Panc1 (cell line): ENCODE results near the gene ZDHHC14. TPM values are rescaled to one million over a fixed set of nuclear protein-coding genes. Genes with fewer than 3 reads are reported as not detected.
A peak's percentile ranks its signal among the peaks of the same experiment; 100 is the strongest.

Experiments
- ATAC-seq: fragments of 200-7000 bp; cut with Tn5 transposase; 2 replicates; pipeline ENCODE4 v1.9.1; 2020; ENCODE audit warnings: mild to moderate bottlenecking, moderate library complexity
- BruUV-seq: library from RNA; stranded (reverse); fragments of 400-500 nt; replicated peaks from 2 replicates; lab custom pipeline; 2021; lab: Mats Ljungman, UMichigan
- CTCF ChIA-PET: fragments of 300-600 bp; sonication (Branson Sonifier 250); formaldehyde crosslinking; loops from one replicate; lab custom pipeline; 2022; ENCODE audit warnings: antibody characterized with exemption; lab: Charles Lee
- POLR2A ChIA-PET: fragments of 300-600 bp; sonication (Branson Sonifier 250); formaldehyde crosslinking; loops from one replicate; lab custom pipeline; 2022; ENCODE audit warnings: antibody characterized with exemption; lab: Charles Lee
- DNase-seq: peaks from one replicate; pipeline ENCODE4 v3.0.0-alpha.2; 2010; ENCODE audit warnings: low read depth, low spot score
- H3K27ac ChIP-seq: 2 replicates; pipeline ENCODE4 v1.5.1; 2011; ENCODE audit warnings: mild to moderate bottlenecking, low read length, inconsistent platforms
- H3K27me3 ChIP-seq: fragments of 200-500 bp; sonication (Bioruptor generic); 2 replicates; pipeline ENCODE4 v1.6.0; 2014; ENCODE audit warnings: low read length, inconsistent platforms; ENCODE audit not compliant: control insufficient read depth, insufficient read depth
- H3K36me3 ChIP-seq: fragments of 200-500 bp; sonication (Bioruptor generic); 2 replicates; pipeline ENCODE4 v1.5.1; 2014; ENCODE audit warnings: inconsistent platforms, mild to moderate bottlenecking, low read length, moderate library complexity; ENCODE audit not compliant: control insufficient read depth, insufficient read depth
- H3K4me1 ChIP-seq: 2 replicates; pipeline ENCODE4 v1.5.1; 2011; ENCODE audit warnings: inconsistent platforms, mild to moderate bottlenecking, low read length, moderate library complexity; ENCODE audit not compliant: control insufficient read depth, insufficient read depth
- H3K4me3 ChIP-seq, 2 experiments: 2 replicates each; pipeline ENCODE4 v1.5.1; 2011 to 2012; ENCODE audit warnings: low read depth in 2 of 2, low read length in 2 of 2, mild to moderate bottlenecking in 2 of 2, inconsistent platforms in 1 of 2, moderate library complexity in 1 of 2
- H3K9me3 ChIP-seq: fragments of 200-500 bp; sonication (Bioruptor generic); 2 replicates; pipeline ENCODE4 v1.5.1; 2014; ENCODE audit warnings: low read depth, mild to moderate bottlenecking, inconsistent platforms, low read length, moderate library complexity; ENCODE audit not compliant: control insufficient read depth, insufficient read depth
- CTCF ChIP-seq: fragments of 450-650 bp; IDR thresholded peaks from 2 replicates; pipeline ENCODE4 v1.5.1; 2017; ENCODE audit warnings: mild to moderate bottlenecking
- POLR2AphosphoS5 ChIP-seq: IDR thresholded peaks from 2 replicates; pipeline ENCODE4 v1.6.1; 2012; ENCODE audit warnings: mild to moderate bottlenecking, low read depth, low read length, moderate library complexity
- SIN3A ChIP-seq: IDR thresholded peaks from 2 replicates; pipeline ENCODE4 v1.6.1; 2012; ENCODE audit warnings: low read depth, mild to moderate bottlenecking, low read length, moderate library complexity, borderline replicate concordance; ENCODE audit not compliant: insufficient read depth
- TCF7L2 ChIP-seq: IDR thresholded peaks from 2 replicates; pipeline ENCODE4 v1.6.1; 2011; ENCODE audit warnings: mild to moderate bottlenecking, low read depth, low read length, inconsistent platforms
- in situ Hi-C: cut with HindIII; loops from 2 replicates; pipeline ENCODE4 v1.10.0; 2016; ENCODE audit warnings: low sequenced_read_pairs, low pct_unique_long_range_greater_than_20kb
- intact Hi-C: fragments of 100-400 bp; cut with micrococcal nuclease; formaldehyde crosslinking; loops from one replicate; pipeline ENCODE4 v1.10.0; 2022; ENCODE audit not compliant: unreplicated experiment
- total RNA-seq: library from RNA; stranded (reverse); gene quantifications from one replicate; pipeline ENCODE4 v1.2.1, GENCODE V29; 2021; ENCODE audit not compliant: unreplicated experiment
- TF ChIP-seq, protein P1 (sequence below), 2 experiments: IDR thresholded peaks; 2 replicates each; pipeline ENCODE4 v1.6.1; 2011 to 2012; ENCODE audit warnings: low read depth in 2 of 2, control low read depth in 1 of 2, low read length in 1 of 2, mild to moderate bottlenecking in 1 of 2, moderate library complexity in 1 of 2; ENCODE audit not compliant: insufficient read depth in 1 of 2

The ZDHHC14 gene
- total RNA-seq, 1 experiment from 2014 or later: 19.9 TPM

DNA sequence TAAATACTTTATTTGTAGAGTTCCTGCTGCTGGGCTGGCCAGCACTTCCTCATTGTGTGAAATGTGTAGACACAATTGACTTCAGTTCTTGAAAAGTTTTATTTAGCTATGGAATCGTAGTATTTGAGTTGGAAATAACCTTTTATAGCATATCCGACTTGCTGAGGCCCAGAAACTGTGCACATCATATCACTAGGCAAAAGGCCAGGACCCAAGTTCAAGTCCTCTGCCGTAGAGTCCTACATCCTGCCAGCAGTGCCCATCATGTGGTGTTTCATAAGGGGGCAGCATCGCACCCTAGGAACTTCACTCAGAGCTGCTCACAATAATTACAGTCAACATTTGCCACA, 234.4 kb downstream of the ZDHHC14 start:
- CTCF ChIA-PET: no interaction called here
- TF ChIP-seq TCF7L2 (no peak), SIN3A (no peak), CTCF (no peak), POLR2AphosphoS5 (no peak)
- TF ChIP-seq, protein P1, sequence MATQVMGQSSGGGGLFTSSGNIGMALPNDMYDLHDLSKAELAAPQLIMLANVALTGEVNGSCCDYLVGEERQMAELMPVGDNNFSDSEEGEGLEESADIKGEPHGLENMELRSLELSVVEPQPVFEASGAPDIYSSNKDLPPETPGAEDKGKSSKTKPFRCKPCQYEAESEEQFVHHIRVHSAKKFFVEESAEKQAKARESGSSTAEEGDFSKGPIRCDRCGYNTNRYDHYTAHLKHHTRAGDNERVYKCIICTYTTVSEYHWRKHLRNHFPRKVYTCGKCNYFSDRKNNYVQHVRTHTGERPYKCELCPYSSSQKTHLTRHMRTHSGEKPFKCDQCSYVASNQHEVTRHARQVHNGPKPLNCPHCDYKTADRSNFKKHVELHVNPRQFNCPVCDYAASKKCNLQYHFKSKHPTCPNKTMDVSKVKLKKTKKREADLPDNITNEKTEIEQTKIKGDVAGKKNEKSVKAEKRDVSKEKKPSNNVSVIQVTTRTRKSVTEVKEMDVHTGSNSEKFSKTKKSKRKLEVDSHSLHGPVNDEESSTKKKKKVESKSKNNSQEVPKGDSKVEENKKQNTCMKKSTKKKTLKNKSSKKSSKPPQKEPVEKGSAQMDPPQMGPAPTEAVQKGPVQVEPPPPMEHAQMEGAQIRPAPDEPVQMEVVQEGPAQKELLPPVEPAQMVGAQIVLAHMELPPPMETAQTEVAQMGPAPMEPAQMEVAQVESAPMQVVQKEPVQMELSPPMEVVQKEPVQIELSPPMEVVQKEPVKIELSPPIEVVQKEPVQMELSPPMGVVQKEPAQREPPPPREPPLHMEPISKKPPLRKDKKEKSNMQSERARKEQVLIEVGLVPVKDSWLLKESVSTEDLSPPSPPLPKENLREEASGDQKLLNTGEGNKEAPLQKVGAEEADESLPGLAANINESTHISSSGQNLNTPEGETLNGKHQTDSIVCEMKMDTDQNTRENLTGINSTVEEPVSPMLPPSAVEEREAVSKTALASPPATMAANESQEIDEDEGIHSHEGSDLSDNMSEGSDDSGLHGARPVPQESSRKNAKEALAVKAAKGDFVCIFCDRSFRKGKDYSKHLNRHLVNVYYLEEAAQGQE (IDR thresholded peaks at IDR 0.05; ENCODE audit: insufficient read depth in 1 of 2, low read depth in 2 of 2, low read length in 1 of 2): no peak
- BruUV-seq: no TSS peak

DNA sequence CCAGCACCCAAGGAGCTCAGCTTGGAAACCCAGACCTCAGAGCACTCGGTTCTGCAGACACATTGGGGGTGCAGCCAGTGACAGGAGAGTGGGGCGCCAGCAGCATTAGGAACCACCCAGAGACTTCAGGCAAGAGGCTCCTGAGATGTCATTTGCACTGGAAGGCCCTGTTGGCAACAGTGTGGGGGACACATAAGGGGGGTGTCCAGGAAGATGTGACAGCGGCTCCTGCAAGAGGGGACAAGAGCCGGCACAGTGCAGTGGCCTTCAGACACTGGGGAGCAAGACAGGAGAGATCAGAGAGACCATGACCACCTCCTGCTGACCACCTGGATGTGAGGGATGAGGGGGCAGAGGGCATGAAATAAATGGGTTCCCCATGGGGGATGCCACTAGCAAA, 235.0 kb downstream of the ZDHHC14 start:
- no peak overlapping the region for H3K4me3 ChIP-seq
- BruUV-seq: no TSS peak
- no peak for DNase-seq
- ATAC-seq: no peak
- peaks cover 38% of the 10 kb centered on the region for H3K4me1 ChIP-seq
- ChIA-PET POLR2A (no interaction called here), CTCF (no interaction called here)
- no peaks in the 10 kb centered on the region for H3K9me3 ChIP-seq
- no peaks in the 10 kb centered on the region for H3K27me3 ChIP-seq
- H3K27ac ChIP-seq: no peak overlapping the region
- intact Hi-C loops: no loop called here
- TF ChIP-seq CTCF (no peak), TCF7L2 (no peak), SIN3A (no peak), POLR2AphosphoS5 (no peak)
- TF ChIP-seq, protein P1 (IDR thresholded peaks at IDR 0.05; ENCODE audit: insufficient read depth in 1 of 2, low read depth in 2 of 2, low read length in 1 of 2): no peak
- no peaks in the 10 kb centered on the region for H3K36me3 ChIP-seq
- in situ Hi-C loops: no loop called here

More for the DNA sequence above, 234.4 kb downstream of the ZDHHC14 start:
- no peak for ATAC-seq
- in situ Hi-C loops: no loop called here
- Histone ChIP-seq H3K27me3 (no peaks in the 10 kb centered on the region), H3K27ac (peak overlapping the region; percentile 8), H3K4me3 (no peak overlapping the region), H3K4me1 (peaks cover 38% of the 10 kb centered on the region), H3K36me3 (no peaks in the 10 kb centered on the region), H3K9me3 (no peaks in the 10 kb centered on the region)
- intact Hi-C loops: no loop called here
- POLR2A ChIA-PET: no interaction called here
- no peak for DNase-seq
